GM12878 (cell line): ENCODE measurements around the gene PDCD11. TPM values are rescaled to one million over a fixed set of nuclear protein-coding genes. Genes with fewer than 3 reads are reported as not detected.

Experiments
- ATAC-seq: fragments of 200-7000 bp; cut with Tn5 transposase; 3 replicates; pipeline ENCODE4 v1.9.1; 2020; ENCODE audit warnings: mild to moderate bottlenecking, moderate library complexity
- BruUV-seq: library from RNA; stranded (reverse); fragments of 400-500 nt; replicated peaks from 2 replicates; lab custom pipeline; 2021; lab: Mats Ljungman, UMichigan
- CTCF ChIA-PET: fragments of 300-600 bp; sonication (Branson Sonifier 250); formaldehyde crosslinking; extraction: SDS; loops from one replicate; lab custom pipeline; 2021; ENCODE audit warnings: inconsistent platforms; lab: Yijun Ruan, JAX
- POLR2A ChIA-PET: fragments of 350-600 bp; formaldehyde crosslinking; extraction: SDS; loops from one replicate; lab custom pipeline; 2021; ENCODE audit warnings: inconsistent platforms; lab: Charles Lee
- RAD21 ChIA-PET: fragments of 300-600 bp; sonication (Branson Sonifier 250); formaldehyde crosslinking; loops from one replicate; lab custom pipeline; 2023; ENCODE audit warnings: antibody characterized with exemption; ENCODE audit not compliant: unreplicated experiment; lab: Charles Lee
- SMC1A ChIA-PET: fragments of 300-600 bp; sonication (Branson Sonifier 250); formaldehyde crosslinking; loops from one replicate; lab custom pipeline; 2023; ENCODE audit not compliant: unreplicated experiment, uncharacterized antibody; lab: Charles Lee
- DNase-seq: peaks from one replicate; pipeline ENCODE4 v3.0.0-alpha.2; 2011; ENCODE audit warnings: low read depth, low spot score
- FAIRE-seq: peaks from 3 replicates; lab custom pipeline; 2011; peaks lifted over from hg19 to GRCh38; lab: Jason Lieb, UNC
- H2AFZ ChIP-seq: 2 replicates; pipeline ENCODE4 v1.6.0; 2011; ENCODE audit warnings: low read depth, low read length, control low read depth; ENCODE audit not compliant: control insufficient read depth
- H3K27ac ChIP-seq: 2 replicates; pipeline ENCODE4 v1.5.1; 2011; ENCODE audit warnings: control low read depth; ENCODE audit not compliant: control insufficient read depth, insufficient read depth
- H3K27me3 ChIP-seq, 2 experiments: replicated peaks in 1 of 2; 2 replicates each; pipeline versions ENCODE4 v1.6.0 to v1.6.1; 2011; ENCODE audit warnings: low read length in 1 of 2; ENCODE audit not compliant: control insufficient read depth in 2 of 2, insufficient read depth in 2 of 2
- H3K36me3 ChIP-seq, 2 experiments: 2 replicates each; pipeline ENCODE4 v1.5.1; 2011; ENCODE audit warnings: low read length in 1 of 2; ENCODE audit not compliant: control insufficient read depth in 2 of 2, insufficient read depth in 2 of 2
- H3K4me1 ChIP-seq: 2 replicates; pipeline ENCODE4 v1.6.1; 2011; ENCODE audit warnings: mild to moderate bottlenecking, low read length, moderate library complexity, mixed read lengths; ENCODE audit not compliant: control insufficient read depth, insufficient read depth
- H3K4me2 ChIP-seq: 2 replicates; pipeline ENCODE4 v1.6.0; 2011; ENCODE audit warnings: control low read depth; ENCODE audit not compliant: control insufficient read depth, insufficient read depth
- H3K4me3 ChIP-seq: fragments of 200-600 bp; sonication (generic); 2 replicates; pipeline ENCODE4 v1.5.1; 2016
- H3K79me2 ChIP-seq: 2 replicates; pipeline ENCODE4 v1.6.0; 2011; ENCODE audit warnings: low read length; ENCODE audit not compliant: control insufficient read depth, insufficient read depth
- H3K9ac ChIP-seq: 2 replicates; pipeline ENCODE4 v1.8.0; 2011; ENCODE audit warnings: low read length, control low read depth, mixed read lengths; ENCODE audit not compliant: control insufficient read depth, insufficient read depth
- H3K9me3 ChIP-seq: replicated peaks from 3 replicates; pipeline ENCODE4 v1.5.1; 2011; ENCODE audit warnings: mild to moderate bottlenecking, low read length; ENCODE audit not compliant: control insufficient read depth, insufficient read depth
- H4K20me1 ChIP-seq: 2 replicates; pipeline ENCODE4 v1.6.0; 2011; ENCODE audit not compliant: control insufficient read depth, insufficient read depth
- ASH2L ChIP-seq: fragments of 300-600, 200-600 bp; sonication (generic); IDR thresholded peaks from 2 replicates; pipeline ENCODE4 v1.6.1; 2017; ENCODE audit warnings: low read depth, mild to moderate bottlenecking, borderline replicate concordance
- CREB1 ChIP-seq: IDR thresholded peaks from 2 replicates; pipeline ENCODE4 v1.6.1; 2012; ENCODE audit warnings: low read depth, mild to moderate bottlenecking, inconsistent platforms
- EGR1 ChIP-seq, 2 experiments: IDR thresholded peaks; 1 replicate in 1 of 2; 2 replicates in 1 of 2; pipeline ENCODE4 v1.6.1; 2011 to 2012; ENCODE audit warnings: low read depth in 2 of 2, low read length in 2 of 2, borderline replicate concordance in 1 of 2, mild to moderate bottlenecking in 1 of 2, moderate library complexity in 1 of 2
- ELK1 ChIP-seq: IDR thresholded peaks from 2 replicates; pipeline ENCODE4 v1.6.1; 2012; ENCODE audit warnings: low read depth, low read length, improper control_type of control experiment
- FOS ChIP-seq: IDR thresholded peaks from 3 replicates; pipeline ENCODE4 v1.6.1; 2011; ENCODE audit warnings: borderline replicate concordance; ENCODE audit not compliant: insufficient read length; ENCODE audit errors: extremely low read depth
- HDAC2 ChIP-seq: fragments of 200-600 bp; sonication (generic); IDR thresholded peaks from 2 replicates; pipeline ENCODE4 v1.6.1; 2017
- IKZF1 ChIP-seq: fragments of 450-650 bp; conservative IDR thresholded peaks from 2 replicates; pipeline ENCODE4 v1.6.1; 2017; ENCODE audit warnings: antibody characterized with exemption, mild to moderate bottlenecking
- IRF3 ChIP-seq: fragments of 450-650 bp; IDR thresholded peaks from 2 replicates; pipeline ENCODE4 v1.6.1; 2014; ENCODE audit warnings: mild to moderate bottlenecking
- KAT2A ChIP-seq: conservative IDR thresholded peaks from 2 replicates; pipeline ENCODE4 v1.6.1; 2011; ENCODE audit warnings: low read depth, low read length; ENCODE audit not compliant: control insufficient read depth
- NR2C1 ChIP-seq: fragments of 450-650 bp; IDR thresholded peaks from 2 replicates; pipeline ENCODE4 v1.6.1; 2017; ENCODE audit warnings: antibody characterized with exemption, mild to moderate bottlenecking, moderate library complexity
- POLR2A ChIP-seq: IDR thresholded peaks from 2 replicates; pipeline ENCODE4 v1.6.1; 2011; ENCODE audit warnings: low read depth, mild to moderate bottlenecking, low read length
- ZNF274 ChIP-seq: IDR thresholded peaks from one replicate; pipeline ENCODE4 v1.8.0; 2011; ENCODE audit not compliant: insufficient read length, insufficient read depth
- ZNF592 ChIP-seq: fragments of 450-650 bp; IDR thresholded peaks from 2 replicates; pipeline ENCODE4 v1.6.1; 2017; ENCODE audit warnings: mild to moderate bottlenecking, moderate library complexity
- ZZZ3 ChIP-seq: IDR thresholded peaks from 2 replicates; pipeline ENCODE4 v1.6.1; 2011; ENCODE audit warnings: low read depth; ENCODE audit not compliant: control insufficient read depth, insufficient read length
- WGBS: methylation state at CpG from one replicate; pipeline ENCODE4 v1.1.6; 2016; ENCODE audit warnings: low lambda C conversion rate; ENCODE audit not compliant: insufficient replicate concordance, insufficient coverage; ENCODE audit errors: missing lambda C conversion rate; 5-methylcytosine and 5-hydroxymethylcytosine counted together
- in situ Hi-C: fragments of 300-500 bp; cut with MboI; formaldehyde crosslinking; loops from 9 replicates; pipeline ENCODE4 v1.14.3; 2018; ENCODE audit warnings: mixed read lengths
- intact Hi-C: fragments of 100-400 bp; cut with micrococcal nuclease; formaldehyde crosslinking; loops from one replicate; pipeline ENCODE4 v1.14.2; 2022; ENCODE audit not compliant: unreplicated experiment
- polyA plus RNA-seq, 11 experiments: library from polyadenylated mRNA; depleted of rRNA in 4 of 11; unstranded in 6 of 11; stranded (reverse) in 5 of 11; fragments of >200 nt; fragmentation: Nextera tagmentation in 4 of 11; fragmentation: Illumina TruSeq in 1 of 11; extraction: Ambion mirVana in 4 of 11; extraction: Trizol in 1 of 11; gene quantifications; 1 replicate in 1 of 11; 2 replicates in 10 of 11; pipeline versions ENCODE4 v1.2.1 to v1.2.3, GENCODE V29; 2011 to 2016; ENCODE audit warnings: inconsistent platforms in 2 of 11, missing spikeins in 2 of 11, low read depth in 1 of 11
- total RNA-seq, 4 experiments: library from RNA; depleted of rRNA in 3 of 4; stranded (reverse); fragments of >200 nt in 3 of 4; fragmentation: Illumina TruSeq in 1 of 4; extraction: Trizol in 1 of 4; gene quantifications; 2 replicates each; pipeline versions ENCODE4 v1.2.1 to v1.2.3, GENCODE V29; 2013 to 2021

The PDCD11 gene
- total and polyA plus RNA-seq, 10 of the 15 experiments (the other 5 are each of a cell fraction or from before 2014, with no cell fraction given), result 13.9 to 69.7 (median 44.8) TPM

GRCh38 chr10:103454026-103454425 is 57.6 kb downstream of the PDCD11 start (continued):
- no peak for TF ChIP-seq ELK1
- TF ChIP-seq POLR2A, result no peak
- TF ChIP-seq KAT2A, result no peak
- TF ChIP-seq IRF3, result no peak
- TF ChIP-seq NR2C1, result no peak
- TF ChIP-seq ASH2L, result no peak
- no peak for TF ChIP-seq EGR1 (IDR thresholded peaks at IDR 0.05; ENCODE audit: borderline replicate concordance in 1 of 2, low read depth in 2 of 2, low read length in 2 of 2)

GRCh38 chr10:103455235-103455634 is 58.8 kb downstream of the PDCD11 start:
- no peak overlapping the region for H3K4me3 ChIP-seq
- ATAC-seq (no peak), FAIRE-seq (no peak), DNase-seq (no peak)
- no TSS peak for BruUV-seq
- SMC1A ChIA-PET, result interaction anchor here (2.8 to 9.6 kb wide), 2 partner anchors 10 to 19 kb away, joined by 9 to 124 read pairs; no protein-coding TSS in a partner anchor
- no peak overlapping the region for H3K27ac ChIP-seq
- no peak overlapping the region for H3K4me2 ChIP-seq
- intact Hi-C loops, result no loop called here
- H3K4me1 ChIP-seq, result peaks cover 28% of the 10 kb centered on the region
- no peak overlapping the region for H3K9ac ChIP-seq
- WGBS, result 93% methylated on average over 25 of the region's 25 CpGs
- no peak overlapping the region for H2AFZ ChIP-seq
- RAD21 ChIA-PET, result interaction anchor here (1.4 kb wide), 1 partner anchor 17 kb away, joined by 4 read pairs; no protein-coding TSS in a partner anchor
- H3K27me3 ChIP-seq, result no peaks in the 10 kb centered on the region
- peaks cover 18% of the 10 kb centered on the region for H3K79me2 ChIP-seq
- POLR2A ChIA-PET, result interaction anchor here (9.5 kb wide), 1 partner anchor 14 kb away, joined by 144 read pairs; no protein-coding TSS in a partner anchor
- CTCF ChIA-PET, result interaction anchor here (0.6 to 17.8 kb wide), 3 partner anchors 17 to 36 kb away, joined by 3 to 163 read pairs (median 4); partner anchors contain the start of gene CALHM3
- in situ Hi-C loops, result no loop called here
- no peaks in the 10 kb centered on the region for H4K20me1 ChIP-seq
- H3K9me3 ChIP-seq, result no peaks in the 10 kb centered on the region
- H3K36me3 ChIP-seq, result peaks cover 0 to 3% of the 10 kb centered on the region in 2 experiments; a peak in 1 of 4 replicates
- no peak for TF ChIP-seq CREB1
- no peak for TF ChIP-seq ZNF592
- no peak for TF ChIP-seq ZZZ3
- TF ChIP-seq ZNF274, result no peak
- no peak for TF ChIP-seq FOS
- TF ChIP-seq IKZF1, result no peak
- no peak for TF ChIP-seq KAT2A
- TF ChIP-seq HDAC2, result no peak
